Esophagus squamous epithelium (tissue), 5 donors: ENCODE data around the gene SLC22A5. TPM values are rescaled to one million over a fixed set of nuclear protein-coding genes. Genes with fewer than 3 reads are reported as not detected.

Experiments used
- DNase-seq: peaks from one replicate; lab custom pipeline; 2025; lab: John Stamatoyannopoulos, UW
- H3K27ac ChIP-seq, 4 donors: fragments of 200-600 bp; sonication (generic); one replicate each; pipeline ENCODE4 v1.5.1; 2016 to 2019; ENCODE audit warnings: mild to moderate bottlenecking in 1 of 4
- H3K27me3 ChIP-seq, 4 donors: fragments of 200-600 bp; sonication (generic); 1 replicate in 3 of 4; 2 replicates in 1 of 4; pipeline versions ENCODE4 v1.5.1 to v1.6.0; 2017 to 2021; ENCODE audit warnings: antibody characterized with exemption in 1 of 4
- H3K36me3 ChIP-seq, 3 donors: fragments of 200-600 bp; sonication (generic); one replicate each; pipeline ENCODE4 v1.5.1; 2016 to 2019
- H3K4me1 ChIP-seq, 3 donors: fragments of 200-600 bp; sonication (generic); one replicate each; pipeline ENCODE4 v1.5.1; 2017 to 2019
- H3K4me3 ChIP-seq, 4 donors: fragments of 200-600 bp; sonication (generic); 1 replicate in 3 of 4; 2 replicates in 1 of 4; pipeline ENCODE4 v1.5.1; 2016 to 2019; ENCODE audit warnings: mild to moderate bottlenecking in 2 of 4, moderate library complexity in 1 of 4
- H3K9me3 ChIP-seq, 3 donors: fragments of 200-600 bp; sonication (generic); one replicate each; pipeline ENCODE4 v1.5.1; 2016 to 2019
- CTCF ChIP-seq, 6 experiments: fragments of 450-650 bp in 4 of 6; fragments of 200-600 bp in 2 of 6; sonication (generic) in 2 of 6; IDR thresholded peaks; one replicate each; pipeline ENCODE4 v1.5.1; 2016 to 2019; ENCODE audit warnings: antibody characterized with exemption in 6 of 6, mild to moderate bottlenecking in 4 of 6, moderate library complexity in 4 of 6
- POLR2A ChIP-seq, 4 donors: fragments of 450-650 bp; IDR thresholded peaks; one replicate each; pipeline ENCODE4 v1.6.1; 2017; ENCODE audit warnings: antibody characterized with exemption in 4 of 4, mild to moderate bottlenecking in 4 of 4, moderate library complexity in 3 of 4
- WGBS, 2 donors: methylation state at CpG; one replicate each; pipeline ENCODE4 v1.1.5; 2018; 5-methylcytosine and 5-hydroxymethylcytosine counted together
- intact Hi-C: fragments of 100-400 bp; cut with DNase I; formaldehyde crosslinking; loops from one replicate; pipeline ENCODE4 v1.15.0; 2022
- total RNA-seq, 4 donors: library from RNA; depleted of rRNA; stranded (reverse); fragments of >200 nt; gene quantifications; one replicate each; pipeline ENCODE4 v1.1.0, GENCODE V29; 2016
- donor health status: DM: yes; HTN: yes; CAD: no.

Gene SLC22A5
- total RNA-seq, 4 donors from 2014 or later: 7.4 to 15.8 (median 8.3) TPM

DNA sequence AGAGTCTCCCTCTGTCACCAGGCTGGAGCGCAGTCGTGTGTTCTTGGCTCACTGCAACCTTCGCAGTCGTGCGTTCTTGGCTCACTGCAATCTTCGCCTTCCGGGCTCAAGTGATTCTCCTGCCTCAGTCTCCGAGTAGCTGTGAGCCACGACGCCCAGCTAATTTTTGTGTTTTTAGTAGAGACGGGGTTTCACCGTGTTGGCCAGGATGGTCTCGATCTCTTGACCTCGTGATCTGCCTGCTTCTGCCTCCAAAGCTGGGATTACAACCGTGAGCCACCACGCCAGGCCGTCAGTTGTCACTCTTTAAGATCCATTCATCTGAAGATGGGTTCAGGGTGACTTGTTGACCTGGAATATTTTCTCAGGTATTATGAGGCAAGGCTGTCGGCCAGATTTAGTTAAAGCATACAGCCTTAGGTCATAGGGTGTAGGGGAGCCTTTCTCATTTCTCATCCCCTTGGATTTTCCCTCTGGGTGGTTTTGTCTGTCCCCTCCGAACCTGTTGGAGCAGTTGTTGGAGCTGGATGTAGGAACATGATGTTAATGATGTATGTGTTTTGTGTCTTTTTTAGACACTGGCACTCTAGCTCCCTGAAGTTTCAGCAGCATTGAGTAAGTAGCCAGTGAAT, 1.6 kb downstream of the SLC22A5 start:
- WGBS, 2 donors: 47 to 73% methylated on average over 19 of the region's 19 CpGs
- H3K9me3 ChIP-seq: no peaks in the 10 kb centered on the region
- no peaks in the 10 kb centered on the region for H3K36me3 ChIP-seq
- H3K4me3 ChIP-seq: peak overlapping the region in 3 of 4 donors; percentile 56 to 80 (median 80)
- intact Hi-C loops: loop anchor here (10.0 kb wide), 1 partner anchor 86 kb away; no protein-coding TSS in a partner anchor
- TF ChIP-seq POLR2A (IDR thresholded peaks at IDR 0.05) (no peak), CTCF (IDR thresholded peaks at IDR 0.05) (no peak)
- H3K27ac ChIP-seq: peak overlapping the region in 1 of 4 donors; percentile 21
- H3K27me3 ChIP-seq: no peaks in the 10 kb centered on the region
- H3K4me1 ChIP-seq: peaks cover 17 to 52% (median 30%) of the 10 kb centered on the region in 3 donors
- no peak for DNase-seq

- 81 to 100% methylated on average over 2 to 4 of the region's 5 CpGs for WGBS, 2 donors
- H3K4me3 ChIP-seq: no peak overlapping the region
- intact Hi-C loops: loop anchor here (10.0 kb wide), 1 partner anchor 87 kb away; no protein-coding TSS in a partner anchor
- no peaks in the 10 kb centered on the region for H3K9me3 ChIP-seq
- no peak for DNase-seq
- peaks cover 17 to 57% (median 30%) of the 10 kb centered on the region in 3 donors for H3K4me1 ChIP-seq
- H3K27ac ChIP-seq: peak overlapping the region in 1 of 4 donors; percentile 21
- H3K36me3 ChIP-seq: no peaks in the 10 kb centered on the region
- TF ChIP-seq POLR2A (IDR thresholded peaks at IDR 0.05): no peak
- TF ChIP-seq CTCF (IDR thresholded peaks at IDR 0.05): no peak
- no peaks in the 10 kb centered on the region for H3K27me3 ChIP-seq
These were observed 2.1 kb downstream of the SLC22A5 start for GRCh38 chr5:132371603-132371994.

DNA sequence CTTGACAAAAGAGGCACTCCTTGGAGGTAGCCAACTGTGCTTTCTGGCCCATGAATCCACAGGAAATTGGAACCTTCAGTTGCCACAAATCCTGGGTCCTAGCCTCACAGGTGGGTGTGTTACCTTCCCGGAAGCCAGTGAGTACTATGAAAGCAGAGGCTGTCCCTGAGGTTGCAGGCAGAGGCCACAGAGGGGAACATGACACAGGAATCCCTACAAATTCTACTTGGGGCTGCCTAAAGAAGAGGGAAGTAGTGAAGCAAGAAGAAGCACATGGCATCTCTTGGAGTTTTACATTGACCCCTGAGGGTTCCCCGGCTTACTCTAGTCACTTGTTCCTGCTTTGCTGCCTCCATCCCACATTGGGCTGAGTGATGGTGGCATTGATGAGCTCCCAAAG, 2.6 kb downstream of the SLC22A5 start:
- H3K4me3 ChIP-seq: no peak overlapping the region
- 46 to 83% methylated on average over 1 to 2 of the region's 2 CpGs for WGBS, 2 donors
- H3K27me3 ChIP-seq: no peaks in the 10 kb centered on the region
- H3K36me3 ChIP-seq: no peaks in the 10 kb centered on the region
- TF ChIP-seq POLR2A (IDR thresholded peaks at IDR 0.05) (no peak), CTCF (IDR thresholded peaks at IDR 0.05) (no peak)
- no peak overlapping the region for H3K27ac ChIP-seq
- DNase-seq: no peak
- H3K9me3 ChIP-seq: no peaks in the 10 kb centered on the region
- intact Hi-C loops: loop anchor here (10.0 kb wide), 1 partner anchor 87 kb away; no protein-coding TSS in a partner anchor
- H3K4me1 ChIP-seq: peaks cover 17 to 62% (median 32%) of the 10 kb centered on the region in 3 donors

- TF ChIP-seq POLR2A (IDR thresholded peaks at IDR 0.05): no peak
- TF ChIP-seq CTCF (IDR thresholded peaks at IDR 0.05): no peak
- Histone ChIP-seq H3K9me3 (no peaks in the 10 kb centered on the region), H3K36me3 (no peaks in the 10 kb centered on the region), H3K27ac (no peak overlapping the region), H3K27me3 (no peaks in the 10 kb centered on the region), H3K4me1 (peaks cover 17 to 66% (median 32%) of the 10 kb centered on the region in 3 donors), H3K4me3 (no peak overlapping the region)
- intact Hi-C loops: loop anchor here (10.0 kb wide), 1 partner anchor 88 kb away; no protein-coding TSS in a partner anchor
- DNase-seq: no peak
These were observed 3.0 kb downstream of the SLC22A5 start for GRCh38 chr5:132372542-132372941.

GRCh38 chr5:132375957-132376356, 6.4 kb downstream of the SLC22A5 start:
- 90 to 97% methylated on average over 2 to 3 of the region's 3 CpGs for WGBS, 2 donors
- intact Hi-C loops: loop anchor here (10.0 kb wide), 1 partner anchor 91 kb away; no protein-coding TSS in a partner anchor
- H3K27ac ChIP-seq: no peak overlapping the region

More at GRCh38 chr5:132375957-132376356, 6.4 kb downstream of the SLC22A5 start:
- Histone ChIP-seq H3K36me3 (peaks cover 0 to 27% (median 0%) of the 10 kb centered on the region in 3 donors), H3K9me3 (no peaks in the 10 kb centered on the region), H3K4me3 (no peak overlapping the region), H3K27me3 (no peaks in the 10 kb centered on the region), H3K4me1 (peaks cover 10 to 58% (median 20%) of the 10 kb centered on the region in 3 donors)
- no peak for TF ChIP-seq CTCF (IDR thresholded peaks at IDR 0.05)
- TF ChIP-seq POLR2A (IDR thresholded peaks at IDR 0.05): no peak
- no peak for DNase-seq
